ENCODE data around the gene SPDYE4.
A peak's percentile ranks its signal among the peaks of the same experiment; 100 is the strongest.
"Not testable (repeated sequence)": the region's sequence is repeated elsewhere in the genome, so short reads cannot be mapped to it uniquely, and the experiment has no call there.

The SPDYE4 gene

DNA sequence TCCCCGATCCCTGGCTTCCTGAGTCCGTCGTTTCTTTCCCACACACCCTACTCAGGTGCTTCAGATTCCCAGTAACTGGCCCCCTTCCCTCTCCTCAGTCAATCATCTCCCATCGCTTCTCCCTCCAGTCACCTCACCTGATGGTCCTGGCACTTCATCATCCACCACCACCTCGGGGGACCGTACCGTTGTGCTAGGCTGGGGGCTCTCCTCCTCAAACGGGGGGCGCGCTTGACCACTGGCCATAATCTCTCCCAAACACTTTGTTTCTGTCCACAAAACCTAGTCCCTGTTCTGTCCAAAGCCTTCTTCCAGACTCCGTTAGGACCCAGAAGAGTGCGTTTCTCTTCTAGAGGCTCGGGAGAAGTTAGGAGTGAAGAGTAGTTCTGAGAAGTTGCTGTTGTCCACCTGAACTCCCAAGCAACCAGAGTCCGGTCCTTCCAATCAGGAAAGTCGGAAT, at the start of gene SPDYE4:
Gene SPDYE4, minus strand, starts transcription at position 410 of the 460 bp plus-strand sequence. Its CDS starts 164 bp downstream, at position 246.
- no peak for DNase-seq (ENCODE audit: low spot score)

DNA sequence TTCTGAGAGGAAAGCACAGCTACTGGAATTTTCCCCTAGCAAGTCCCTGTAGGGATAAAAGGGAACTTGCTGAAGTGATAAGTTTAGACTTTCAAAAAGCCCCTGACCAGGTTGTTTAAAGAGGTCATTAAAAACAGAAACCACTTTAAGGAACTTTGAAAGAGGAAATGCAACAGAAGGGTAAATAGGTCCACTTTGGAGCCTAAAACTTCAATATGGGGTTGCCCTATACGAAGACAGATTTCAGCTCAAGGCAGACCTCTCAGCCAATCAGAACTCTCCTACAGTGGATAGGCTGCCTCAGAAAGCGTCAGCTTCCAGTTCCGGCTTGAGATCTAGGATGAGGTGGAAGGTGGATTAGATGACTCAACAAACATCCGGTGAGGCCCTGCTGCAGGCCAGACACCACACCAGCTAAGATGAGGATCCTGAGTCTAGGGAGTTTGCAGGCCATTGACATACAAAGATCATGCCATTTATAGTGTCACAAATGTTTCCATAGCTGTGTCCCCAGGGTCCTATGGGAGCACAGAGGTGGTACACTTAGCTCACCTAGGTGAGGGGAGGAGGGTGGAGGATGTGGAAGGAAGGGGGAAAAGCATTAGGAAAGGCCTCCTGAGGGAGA, 48.7 kb upstream of the SPDYE4 start:
- DNase-seq (ENCODE audit: low spot score) = peak; percentile 12

GRCh38 chr17:8806253-8806925, 48.0 kb upstream of the SPDYE4 start:
- no peak for DNase-seq (ENCODE audit: low spot score)

DNA sequence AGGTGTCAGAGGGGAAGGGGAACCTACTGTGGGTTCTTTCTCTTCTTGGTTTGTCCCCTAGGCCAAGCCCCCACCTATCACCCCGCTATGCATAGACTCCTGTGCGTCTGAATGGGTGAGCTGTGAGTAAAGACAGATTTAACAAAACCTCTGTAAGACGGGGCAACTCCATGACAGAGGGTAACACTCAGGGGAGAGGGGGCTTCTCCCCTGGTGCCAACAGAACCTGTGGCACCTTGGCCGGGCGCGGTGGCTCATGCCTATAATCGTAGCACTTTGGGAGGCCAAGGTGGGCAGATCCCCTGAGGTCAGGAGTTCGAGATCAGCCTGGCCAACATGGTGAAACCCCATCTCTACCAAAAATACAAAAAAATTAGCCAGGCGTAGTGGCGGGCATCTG, 47.0 kb upstream of the SPDYE4 start:
- DNase-seq (ENCODE audit: low spot score) = not testable (repeated sequence)

DNA sequence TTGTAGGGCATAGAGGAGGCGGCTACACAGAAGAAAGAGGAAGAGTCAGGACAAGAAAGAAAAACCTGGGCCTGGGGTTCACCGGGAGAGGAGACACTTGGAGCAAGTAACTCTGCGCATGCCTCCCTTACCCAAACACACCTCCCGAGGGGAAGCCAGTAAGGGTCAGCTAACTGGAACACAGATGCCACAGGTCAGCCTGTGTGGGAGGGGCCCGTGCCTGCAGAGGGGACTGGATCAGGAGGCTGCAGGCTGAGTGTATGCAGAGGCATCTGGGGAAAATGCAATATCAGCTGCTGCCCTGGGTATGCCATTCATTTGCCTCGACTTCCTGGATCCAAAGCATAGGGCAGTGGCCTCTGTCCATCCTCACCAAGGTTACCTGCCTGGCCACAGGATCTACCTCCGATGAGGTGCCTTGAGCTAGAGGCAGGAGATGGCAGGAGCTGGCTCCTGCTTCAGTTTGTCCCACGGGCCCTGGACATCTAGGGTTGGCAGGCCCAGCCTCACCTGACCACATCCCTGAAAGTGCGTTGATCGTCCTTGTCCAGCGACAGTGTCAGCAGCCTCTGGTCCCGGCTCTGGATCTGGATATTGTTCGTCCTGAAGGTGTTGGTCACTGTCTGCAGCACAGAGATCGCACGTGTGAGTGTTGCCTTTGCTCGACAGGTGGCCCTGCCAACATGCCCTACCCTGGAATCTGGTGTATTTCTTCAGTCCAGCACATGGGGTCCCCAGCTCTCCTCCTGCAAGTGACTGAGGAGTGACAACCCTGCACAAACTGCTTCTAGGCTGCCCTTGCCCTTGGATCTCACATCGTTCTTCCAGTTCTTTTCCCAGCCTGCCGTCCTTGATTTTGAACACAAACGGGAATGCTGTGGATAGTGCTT, 45.4 kb upstream of the SPDYE4 start:
- no peak for DNase-seq (ENCODE audit: low spot score)

DNA sequence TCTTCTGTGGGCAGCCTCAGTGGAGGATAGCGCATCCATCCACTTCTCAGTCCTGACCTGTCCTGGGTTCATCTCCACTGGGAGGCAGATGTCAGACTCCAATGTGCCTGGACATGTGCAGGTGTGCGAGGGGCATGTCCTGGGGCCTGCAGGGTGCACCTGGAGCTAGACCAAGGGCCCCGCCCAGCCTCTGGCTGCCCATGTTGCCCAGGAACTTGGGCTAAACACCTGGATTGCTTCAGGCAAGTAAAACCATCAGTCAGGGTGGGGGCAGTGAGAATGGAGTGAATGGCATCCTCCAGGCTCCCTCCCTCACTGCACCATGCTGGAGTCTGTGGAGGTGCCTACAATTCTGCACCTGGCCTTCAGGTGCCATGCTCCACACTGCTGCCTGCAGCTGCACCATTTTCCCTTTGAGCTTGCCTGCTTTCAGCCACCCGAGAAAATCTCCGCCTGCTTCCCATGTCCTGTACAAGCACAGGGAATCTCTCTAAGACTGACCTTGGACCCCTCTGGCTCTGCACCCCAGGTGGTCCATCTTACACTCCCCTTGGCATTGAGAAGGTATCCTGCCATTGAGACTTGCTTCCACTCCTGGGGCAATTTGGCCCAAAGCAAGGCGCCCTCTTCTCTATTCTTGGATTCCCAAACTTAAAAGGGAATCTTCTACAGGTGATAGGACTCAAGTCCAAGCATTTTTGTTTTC, 42.9 kb upstream of the SPDYE4 start:
- no peak for DNase-seq (ENCODE audit: low spot score)

DNA sequence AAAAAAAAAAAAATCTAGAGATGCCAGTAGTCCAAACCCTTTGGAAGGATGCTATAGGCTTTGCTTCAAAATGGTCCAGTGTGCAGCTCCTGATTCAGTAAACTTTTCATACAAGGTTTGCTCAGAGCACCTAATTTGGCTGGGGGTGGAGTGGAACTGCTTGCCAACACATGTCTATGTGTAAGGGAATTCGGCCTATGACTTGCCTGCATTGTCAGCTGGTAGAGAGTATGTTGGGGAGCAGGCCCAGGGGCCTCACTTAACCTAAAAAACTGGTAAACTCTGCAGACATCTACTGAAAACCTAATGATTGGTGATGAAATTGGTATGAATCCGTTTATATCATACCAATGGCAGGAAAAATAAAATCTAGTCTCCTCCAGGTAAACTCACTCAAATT, 42.3 kb upstream of the SPDYE4 start:
- no peak for DNase-seq (ENCODE audit: low spot score)

DNA sequence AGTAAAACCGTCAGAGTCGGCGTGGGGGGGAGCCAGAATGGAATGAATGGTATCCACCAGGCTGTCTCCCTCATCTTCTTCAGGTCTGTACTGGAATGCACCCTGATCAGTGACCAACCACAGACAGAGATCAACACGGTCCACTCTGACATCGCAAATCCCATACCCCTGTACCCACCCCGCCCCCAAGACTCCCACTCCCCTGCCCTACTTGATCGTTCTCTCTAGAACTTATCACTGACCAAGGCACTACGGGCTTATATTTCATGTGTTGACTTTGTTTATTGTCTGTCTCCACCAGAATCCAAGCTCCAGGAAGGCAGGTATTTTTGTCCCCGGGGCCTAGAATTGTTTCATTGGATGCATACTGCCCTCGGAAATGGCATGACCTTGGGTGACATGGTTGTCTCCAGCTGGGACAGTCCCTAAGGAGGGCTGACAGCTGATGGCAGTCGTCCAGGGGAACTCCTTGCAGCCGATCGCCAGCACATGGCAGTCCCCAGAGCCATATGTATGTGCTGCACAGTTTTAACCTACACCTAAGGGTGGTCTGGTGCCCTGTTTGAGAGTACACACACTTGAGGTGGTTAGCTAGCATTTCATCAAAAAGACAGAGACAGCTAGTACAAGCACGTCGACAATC, 41.3 kb upstream of the SPDYE4 start:
- no peak for DNase-seq (ENCODE audit: low spot score)

DNA sequence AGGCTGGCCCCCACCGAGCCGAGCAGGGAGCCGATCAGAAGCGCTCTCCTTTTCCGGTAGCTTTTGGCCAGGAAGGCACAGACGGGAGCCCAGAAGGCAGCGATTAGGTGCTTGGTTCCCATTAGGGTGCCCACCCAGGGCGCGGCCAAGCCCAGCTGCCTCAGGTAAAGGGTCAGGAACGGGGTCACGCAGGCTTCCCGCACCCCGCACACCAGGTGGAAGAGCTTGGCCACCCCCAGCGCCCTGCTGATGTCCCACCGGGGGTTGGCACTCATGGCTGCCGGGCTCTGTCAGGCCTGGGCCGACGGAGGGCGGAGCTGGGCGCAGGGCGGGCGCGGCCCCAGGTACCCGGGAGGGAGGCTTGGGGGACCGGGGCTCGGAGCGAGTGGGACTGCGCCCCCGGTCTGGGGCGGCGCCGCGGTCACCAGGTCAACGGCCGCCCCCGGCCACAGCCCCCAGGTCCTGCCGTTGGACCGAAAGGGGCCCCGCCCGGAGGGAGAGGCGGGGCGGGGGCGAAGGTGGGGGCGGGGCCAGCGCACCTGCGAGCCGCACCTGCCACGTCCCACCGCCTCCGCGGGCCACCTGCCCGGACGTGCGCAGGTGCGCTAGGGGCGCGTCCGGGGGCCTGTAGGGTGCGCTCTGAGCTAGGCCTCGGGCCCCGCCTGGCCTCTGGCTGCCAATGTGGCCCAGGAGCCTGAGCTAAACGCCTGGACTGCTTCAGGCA, 40.7 kb upstream of the SPDYE4 start, which contains the start of gene MFSD6L:
Gene MFSD6L, minus strand, starts transcription at position 520 of the 724 bp plus-strand sequence. Its CDS starts 245 bp downstream, at position 275.
- no peak for DNase-seq (ENCODE audit: low spot score)

GRCh38 chr17:8798176-8798845, 40.0 kb upstream of the SPDYE4 start:
- DNase-seq (ENCODE audit: low spot score) = no peak

- no peak for DNase-seq (ENCODE audit: low spot score)
Measured at GRCh38 chr17:8797621-8798175, 39.4 kb upstream of the SPDYE4 start.

DNA sequence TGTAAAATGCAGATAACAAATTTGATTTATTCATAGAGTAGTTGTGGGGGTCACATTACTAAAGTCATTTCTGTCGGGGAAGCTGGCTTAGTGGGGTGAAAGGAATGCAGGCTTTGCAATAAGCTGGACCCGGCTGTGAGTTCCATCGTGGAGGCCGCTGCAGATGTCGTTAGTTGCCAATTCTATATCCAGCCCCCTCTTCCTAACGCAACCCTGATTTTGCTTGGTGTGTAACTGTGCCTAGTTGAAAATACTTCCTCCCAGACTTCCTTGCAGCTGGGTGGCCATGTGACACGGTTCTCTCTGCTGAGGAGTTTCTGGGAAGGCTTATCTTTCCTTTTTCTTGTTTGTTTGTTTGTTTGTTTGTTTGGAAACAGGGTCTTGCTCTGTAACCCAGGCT, 36.3 kb upstream of the SPDYE4 start:
- no peak for DNase-seq (ENCODE audit: low spot score)

GRCh38 chr17:8793649-8794048, 35.3 kb upstream of the SPDYE4 start:
- DNase-seq (ENCODE audit: low spot score) = no peak

- no peak for DNase-seq (ENCODE audit: low spot score)
Measured at GRCh38 chr17:8792646-8793045, 34.3 kb upstream of the SPDYE4 start.

DNA sequence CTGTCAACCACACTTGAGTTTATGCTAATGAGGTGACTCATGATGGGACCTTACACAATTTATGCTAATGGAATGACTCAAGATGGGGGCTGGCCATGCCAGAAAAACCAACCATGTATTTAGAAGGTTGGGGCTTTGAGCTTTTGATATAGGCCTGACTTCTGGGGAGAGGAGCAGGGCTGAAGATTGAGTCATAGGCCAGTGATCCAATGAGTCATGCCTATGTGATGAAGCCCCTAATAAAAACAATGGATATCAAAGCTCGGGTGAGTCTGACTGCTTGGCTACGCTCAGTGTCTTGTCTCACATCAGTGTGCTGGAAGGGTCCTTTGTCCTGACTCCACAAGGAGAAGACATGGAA, 33.5 kb upstream of the SPDYE4 start:
- DNase-seq (ENCODE audit: low spot score) = no peak

DNA sequence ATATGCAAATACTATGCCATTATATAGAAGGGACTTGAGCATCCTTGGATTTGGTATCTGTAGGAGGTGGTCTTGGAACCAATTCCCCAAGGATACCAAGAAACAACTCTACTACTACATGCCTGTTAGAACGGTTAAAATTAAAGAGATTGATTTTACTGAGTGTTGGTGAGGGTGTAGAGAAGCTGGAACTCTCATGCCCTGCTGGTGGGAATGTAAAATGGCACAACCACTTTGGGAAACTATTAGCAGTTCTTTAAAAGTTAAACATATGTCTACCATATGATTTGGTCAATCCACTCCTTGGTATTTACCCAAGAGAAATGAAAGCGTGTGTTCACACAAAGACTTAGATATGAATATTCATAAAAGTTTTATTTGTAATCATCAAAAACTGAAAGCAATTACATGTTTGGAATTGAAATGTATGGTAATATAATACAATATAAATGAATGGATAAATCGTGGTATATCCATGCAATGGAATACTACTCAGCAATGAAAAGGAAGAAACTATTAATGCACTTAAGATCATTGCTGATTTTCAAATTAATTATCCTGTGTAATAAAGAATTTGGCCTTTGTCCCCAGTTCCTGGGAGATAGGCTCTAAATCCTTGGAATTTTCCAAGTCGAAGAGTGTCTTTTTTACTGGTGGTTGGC, 33.0 kb upstream of the SPDYE4 start:
- no peak for DNase-seq (ENCODE audit: low spot score)

GRCh38 chr17:8789743-8790142, 31.4 kb upstream of the SPDYE4 start:
- DNase-seq (ENCODE audit: low spot score) = no peak

DNA sequence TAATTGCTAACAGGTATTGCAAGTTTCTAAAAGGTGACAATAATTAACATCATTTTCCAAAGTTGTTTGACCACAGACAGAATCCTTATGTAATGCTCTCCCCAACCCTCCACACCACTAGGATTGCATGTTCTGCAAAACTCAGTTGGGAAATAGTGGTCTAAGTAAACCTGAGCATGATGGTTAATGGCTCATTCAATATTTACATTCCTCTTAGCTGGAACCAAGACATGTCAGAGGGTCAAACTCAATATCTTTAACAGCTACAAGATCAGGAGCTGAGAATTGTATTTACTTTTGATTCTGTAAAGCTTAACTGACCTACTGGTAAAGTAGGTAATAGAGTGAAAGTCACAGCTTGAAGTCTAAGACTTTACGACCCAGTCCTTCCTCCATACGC, 30.7 kb upstream of the SPDYE4 start:
- no peak for DNase-seq (ENCODE audit: low spot score)
